Measurements from ENCODE around the gene CDK8.

Gene CDK8

GRCh38 chr13:26435646-26436045 is 181.7 kb downstream of the CDK8 start:
- Histone ChIP-seq H3K9me3 (ENCODE audit: control insufficient read depth, insufficient read depth, low read length) (peaks cover 18% of the 10 kb centered on the region), H3K36me3 (ENCODE audit: control insufficient read depth, low read length) (no peaks in the 10 kb centered on the region), H3K4me1 (ENCODE audit: control insufficient read depth, low read length) (no peaks in the 10 kb centered on the region), H3K27ac (ENCODE audit: low read depth, low read length) (no peak overlapping the region), H3K79me2 (ENCODE audit: control insufficient read depth, low read length) (no peaks in the 10 kb centered on the region), H4K20me1 (ENCODE audit: control insufficient read depth, insufficient read depth, low read depth, low read length) (no peaks in the 10 kb centered on the region), H3K4me3 (ENCODE audit: low read length) (no peak overlapping the region), H3K4me2 (ENCODE audit: low read length) (no peak overlapping the region), H3K9me2 (replicated peaks; ENCODE audit: control insufficient read depth, low read length) (no peaks in the 10 kb centered on the region), H3K27me3 (ENCODE audit: control insufficient read depth, low read length) (no peaks in the 10 kb centered on the region), H3F3A (ENCODE audit: control insufficient read depth, insufficient read depth) (no peaks in the 10 kb centered on the region)
- TF ChIP-seq, protein P1, sequence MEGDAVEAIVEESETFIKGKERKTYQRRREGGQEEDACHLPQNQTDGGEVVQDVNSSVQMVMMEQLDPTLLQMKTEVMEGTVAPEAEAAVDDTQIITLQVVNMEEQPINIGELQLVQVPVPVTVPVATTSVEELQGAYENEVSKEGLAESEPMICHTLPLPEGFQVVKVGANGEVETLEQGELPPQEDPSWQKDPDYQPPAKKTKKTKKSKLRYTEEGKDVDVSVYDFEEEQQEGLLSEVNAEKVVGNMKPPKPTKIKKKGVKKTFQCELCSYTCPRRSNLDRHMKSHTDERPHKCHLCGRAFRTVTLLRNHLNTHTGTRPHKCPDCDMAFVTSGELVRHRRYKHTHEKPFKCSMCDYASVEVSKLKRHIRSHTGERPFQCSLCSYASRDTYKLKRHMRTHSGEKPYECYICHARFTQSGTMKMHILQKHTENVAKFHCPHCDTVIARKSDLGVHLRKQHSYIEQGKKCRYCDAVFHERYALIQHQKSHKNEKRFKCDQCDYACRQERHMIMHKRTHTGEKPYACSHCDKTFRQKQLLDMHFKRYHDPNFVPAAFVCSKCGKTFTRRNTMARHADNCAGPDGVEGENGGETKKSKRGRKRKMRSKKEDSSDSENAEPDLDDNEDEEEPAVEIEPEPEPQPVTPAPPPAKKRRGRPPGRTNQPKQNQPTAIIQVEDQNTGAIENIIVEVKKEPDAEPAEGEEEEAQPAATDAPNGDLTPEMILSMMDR (IDR thresholded peaks at IDR 0.05; ENCODE audit: low read depth, low read length, poor library complexity, severe bottlenecking) = no peak
- TF ChIP-seq EZH2phosphoT487 (IDR thresholded peaks at IDR 0.05; ENCODE audit: borderline replicate concordance, low read length) = no peak

DNA sequence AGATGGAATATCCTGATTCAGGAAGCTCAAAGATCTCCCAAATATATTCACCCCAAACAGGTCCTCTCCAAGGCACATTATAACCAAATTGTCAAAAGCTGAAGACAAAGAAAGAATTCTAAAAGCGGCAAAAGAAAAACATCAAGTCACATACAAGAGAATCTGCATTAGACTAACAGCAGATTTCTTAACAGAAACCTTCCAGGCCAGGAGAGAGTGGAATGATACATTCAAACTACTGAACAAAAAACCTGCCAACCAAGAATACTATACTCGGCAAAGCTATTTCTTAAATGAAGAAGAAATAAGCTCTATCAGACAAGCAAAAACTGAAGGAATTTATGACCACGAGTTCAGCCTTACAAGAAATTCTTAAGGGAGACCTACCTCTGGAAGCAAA is 183.0 kb downstream of the CDK8 start:
- TF ChIP-seq EZH2phosphoT487 (IDR thresholded peaks at IDR 0.05; ENCODE audit: borderline replicate concordance, low read length) = no peak
- TF ChIP-seq, protein P1 (IDR thresholded peaks at IDR 0.05; ENCODE audit: low read depth, low read length, poor library complexity, severe bottlenecking) = no peak
- no peaks in the 10 kb centered on the region for H3K9me2 ChIP-seq (replicated peaks; ENCODE audit: control insufficient read depth, low read length)
- H3K9me3 ChIP-seq (ENCODE audit: control insufficient read depth, insufficient read depth, low read length) = peaks cover 18% of the 10 kb centered on the region
- H3K4me1 ChIP-seq (ENCODE audit: control insufficient read depth, low read length) = no peaks in the 10 kb centered on the region
- no peaks in the 10 kb centered on the region for H3K79me2 ChIP-seq (ENCODE audit: control insufficient read depth, low read length)
- no peak overlapping the region for H3K4me2 ChIP-seq (ENCODE audit: low read length)
- no peaks in the 10 kb centered on the region for H3K27me3 ChIP-seq (ENCODE audit: control insufficient read depth, low read length)
- no peaks in the 10 kb centered on the region for H3F3A ChIP-seq (ENCODE audit: control insufficient read depth, insufficient read depth)
- no peaks in the 10 kb centered on the region for H3K36me3 ChIP-seq (ENCODE audit: control insufficient read depth, low read length)
- no peak overlapping the region for H3K27ac ChIP-seq (ENCODE audit: low read depth, low read length)
- no peak overlapping the region for H3K4me3 ChIP-seq (ENCODE audit: low read length)
- H4K20me1 ChIP-seq (ENCODE audit: control insufficient read depth, insufficient read depth, low read depth, low read length) = no peaks in the 10 kb centered on the region

DNA sequence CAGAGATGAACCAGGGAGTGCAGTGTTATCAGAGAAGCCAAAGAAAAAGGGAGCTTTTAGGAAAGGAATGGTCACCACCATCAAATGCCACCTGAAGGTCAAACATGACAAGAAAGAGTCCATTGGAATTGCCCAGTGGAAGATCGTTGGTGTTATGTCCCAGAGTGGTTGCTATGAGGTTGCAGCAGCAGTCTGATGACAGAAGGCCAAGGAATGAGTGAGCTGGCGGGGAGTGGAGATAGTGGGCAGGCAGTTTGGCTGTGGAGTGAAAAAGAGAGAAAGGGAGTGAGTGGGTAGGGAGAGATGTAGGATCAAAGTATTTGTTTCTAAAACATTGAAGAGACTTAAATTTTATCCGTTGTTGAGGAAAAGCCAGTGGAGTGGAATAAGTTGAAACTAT is 186.2 kb downstream of the CDK8 start:
- no peaks in the 10 kb centered on the region for H3K36me3 ChIP-seq (ENCODE audit: control insufficient read depth, low read length)
- no peak overlapping the region for H3K4me3 ChIP-seq (ENCODE audit: low read length)
- no peaks in the 10 kb centered on the region for H3K79me2 ChIP-seq (ENCODE audit: control insufficient read depth, low read length)
- no peak overlapping the region for H3K27ac ChIP-seq (ENCODE audit: low read depth, low read length)
- H3K9me3 ChIP-seq (ENCODE audit: control insufficient read depth, insufficient read depth, low read length) = peaks cover 18% of the 10 kb centered on the region
- TF ChIP-seq EZH2phosphoT487 (IDR thresholded peaks at IDR 0.05; ENCODE audit: borderline replicate concordance, low read length) = no peak
- TF ChIP-seq, protein P1 (IDR thresholded peaks at IDR 0.05; ENCODE audit: low read depth, low read length, poor library complexity, severe bottlenecking) = no peak
- no peaks in the 10 kb centered on the region for H3K4me1 ChIP-seq (ENCODE audit: control insufficient read depth, low read length)
- no peaks in the 10 kb centered on the region for H3K9me2 ChIP-seq (replicated peaks; ENCODE audit: control insufficient read depth, low read length)
- no peaks in the 10 kb centered on the region for H4K20me1 ChIP-seq (ENCODE audit: control insufficient read depth, insufficient read depth, low read depth, low read length)
- H3K4me2 ChIP-seq (ENCODE audit: low read length) = no peak overlapping the region
- no peaks in the 10 kb centered on the region for H3F3A ChIP-seq (ENCODE audit: control insufficient read depth, insufficient read depth)
- no peaks in the 10 kb centered on the region for H3K27me3 ChIP-seq (ENCODE audit: control insufficient read depth, low read length)

DNA sequence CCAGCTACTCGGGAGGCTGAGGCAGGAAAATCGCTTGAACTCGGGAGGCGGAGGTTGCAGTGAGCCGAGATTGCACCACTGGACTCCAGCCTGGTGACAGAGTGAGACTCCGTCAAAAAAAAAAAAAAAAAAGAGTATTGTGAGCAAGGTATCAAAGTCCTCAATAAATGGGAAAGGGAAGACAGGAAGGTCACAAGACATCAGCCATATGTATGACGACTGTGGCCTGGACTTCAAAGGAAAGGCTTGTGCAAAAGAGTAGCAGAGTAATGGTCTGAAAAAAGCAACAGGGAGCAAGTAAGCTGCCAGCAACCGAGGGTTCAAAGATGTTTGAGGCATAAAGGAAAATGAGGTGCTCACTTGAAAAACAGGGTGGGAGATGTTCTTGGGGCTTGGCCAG is 187.5 kb downstream of the CDK8 start:
- H3F3A ChIP-seq (ENCODE audit: control insufficient read depth, insufficient read depth) = no peaks in the 10 kb centered on the region
- H4K20me1 ChIP-seq (ENCODE audit: control insufficient read depth, insufficient read depth, low read depth, low read length) = no peaks in the 10 kb centered on the region
- H3K27ac ChIP-seq (ENCODE audit: low read depth, low read length) = no peak overlapping the region
- H3K27me3 ChIP-seq (ENCODE audit: control insufficient read depth, low read length) = no peaks in the 10 kb centered on the region
- TF ChIP-seq, protein P1 (IDR thresholded peaks at IDR 0.05; ENCODE audit: low read depth, low read length, poor library complexity, severe bottlenecking) = no peak
- TF ChIP-seq EZH2phosphoT487 (IDR thresholded peaks at IDR 0.05; ENCODE audit: borderline replicate concordance, low read length) = no peak
- no peaks in the 10 kb centered on the region for H3K9me2 ChIP-seq (replicated peaks; ENCODE audit: control insufficient read depth, low read length)
- H3K4me3 ChIP-seq (ENCODE audit: low read length) = no peak overlapping the region
- no peaks in the 10 kb centered on the region for H3K4me1 ChIP-seq (ENCODE audit: control insufficient read depth, low read length)
- peaks cover 7% of the 10 kb centered on the region; the same call in 1 of the 2 replicates for H3K9me3 ChIP-seq (ENCODE audit: control insufficient read depth, insufficient read depth, low read length)
- no peaks in the 10 kb centered on the region for H3K36me3 ChIP-seq (ENCODE audit: control insufficient read depth, low read length)
- H3K79me2 ChIP-seq (ENCODE audit: control insufficient read depth, low read length) = no peaks in the 10 kb centered on the region
- H3K4me2 ChIP-seq (ENCODE audit: low read length) = no peak overlapping the region
